Hepatocyte (in vitro differentiated cells): ENCODE data around the gene TMEM170B.

ENCODE experiments used
- CTCF ChIP-seq: fragments of 200-600 bp; sonication (generic); IDR thresholded peaks from 2 replicates; pipeline ENCODE4 v1.5.1; 2016; ENCODE audit warnings: antibody characterized with exemption, mild to moderate bottlenecking; ENCODE audit not compliant: poor library complexity
- EZH2 ChIP-seq: fragments of 200-600 bp; sonication (generic); IDR thresholded peaks from 2 replicates; pipeline ENCODE4 v1.6.1; 2016; ENCODE audit warnings: antibody characterized with exemption, mild to moderate bottlenecking, borderline replicate concordance
- EZH2phosphoT487 ChIP-seq: fragments of 200-600 bp; sonication (generic); IDR thresholded peaks from one replicate; pipeline ENCODE4 v1.6.1; 2018; ENCODE audit warnings: antibody characterized with exemption, mild to moderate bottlenecking, low read depth, moderate library complexity; ENCODE audit not compliant: unreplicated experiment, severe bottlenecking

GRCh38 chr6:11532097-11532496 is 5.5 kb upstream of the TMEM170B start:
- TF ChIP-seq CTCF: no peak
- TF ChIP-seq EZH2: no peak
- no peak for TF ChIP-seq EZH2phosphoT487
